Endothelial cell of umbilical vein (primary cell): ENCODE measurements around the gene PLK5. TPM values are rescaled to one million over a fixed set of nuclear protein-coding genes. Genes with fewer than 3 reads are reported as not detected.

ENCODE experiments used
- BruUV-seq: library from RNA; stranded (reverse); fragments of 400-500 nt; replicated peaks from 2 replicates; lab custom pipeline; 2021; lab: Mats Ljungman, UMichigan
- CTCF ChIA-PET: fragments of 300-600, 350-600 bp; sonication (Branson Sonifier 250); formaldehyde crosslinking; loops from one replicate; lab custom pipeline; 2021; ENCODE audit warnings: antibody characterized with exemption, inconsistent platforms; lab: Charles Lee
- POLR2A ChIA-PET: fragments of 300-600, 350-600 bp; sonication (Branson Sonifier 250); formaldehyde crosslinking; loops from one replicate; lab custom pipeline; 2021; ENCODE audit warnings: antibody characterized with exemption, inconsistent platforms; lab: Charles Lee
- DNase-seq: peaks from one replicate; pipeline ENCODE4 v3.0.0-alpha.2; 2011; ENCODE audit warnings: low read depth, low spot score
- FAIRE-seq: peaks from 2 replicates; lab custom pipeline; 2011; peaks lifted over from hg19 to GRCh38; lab: Jason Lieb, UNC
- H2AFZ ChIP-seq: 2 replicates; pipeline ENCODE4 v1.6.0; 2012; ENCODE audit warnings: low read depth, low read length, control low read depth, inconsistent platforms
- H3K27ac ChIP-seq: 2 replicates; pipeline ENCODE4 v1.5.1; 2011; ENCODE audit warnings: low read depth, mild to moderate bottlenecking, control low read depth, low read length, moderate library complexity; ENCODE audit not compliant: insufficient read depth
- H3K27me3 ChIP-seq, 2 experiments: 2 replicates each; pipeline versions ENCODE4 v1.6.0 to v1.6.1; 2011; ENCODE audit warnings: low read length in 2 of 2, mixed read lengths in 1 of 2; ENCODE audit not compliant: control insufficient read depth in 2 of 2, insufficient read depth in 2 of 2
- H3K36me3 ChIP-seq, 2 experiments: 2 replicates in 1 of 2; 3 replicates in 1 of 2; pipeline ENCODE4 v1.5.1; 2011; ENCODE audit warnings: low read length in 2 of 2, mild to moderate bottlenecking in 1 of 2, moderate library complexity in 1 of 2; ENCODE audit not compliant: control insufficient read depth in 2 of 2, insufficient read depth in 2 of 2; ENCODE audit errors: extremely low read depth in 1 of 2
- H3K4me1 ChIP-seq: 3 replicates; pipeline ENCODE4 v1.5.1; 2011; ENCODE audit warnings: mild to moderate bottlenecking, low read length; ENCODE audit not compliant: control insufficient read depth, insufficient read depth; ENCODE audit errors: extremely low read depth
- H3K4me2 ChIP-seq: 2 replicates; pipeline ENCODE4 v1.6.1; 2011; ENCODE audit warnings: low read length, control low read depth, mixed read lengths; ENCODE audit not compliant: insufficient read depth
- H3K4me3 ChIP-seq, 3 experiments: fragments of 200-600 bp in 1 of 3; sonication (generic), shearing (Covaris generic) in 1 of 3; replicated peaks in 1 of 3; 2 replicates each; pipeline ENCODE4 v1.5.1; 2011 to 2016; ENCODE audit warnings: control low read depth in 3 of 3, low read length in 3 of 3, mild to moderate bottlenecking in 2 of 3, inconsistent platforms in 1 of 3, low read depth in 1 of 3, moderate library complexity in 1 of 3; ENCODE audit not compliant: insufficient read depth in 1 of 3
- H3K79me2 ChIP-seq: 2 replicates; pipeline ENCODE4 v1.6.0; 2012; ENCODE audit warnings: low read length, inconsistent platforms; ENCODE audit not compliant: control insufficient read depth, insufficient read depth
- H3K9ac ChIP-seq: replicated peaks from 2 replicates; pipeline ENCODE3; 2011; ENCODE audit warnings: low read length, control low read depth; ENCODE audit not compliant: insufficient read depth; ENCODE audit errors: extremely low read depth
- H3K9me1 ChIP-seq: replicated peaks from 3 replicates; pipeline ENCODE4 v1.6.0; 2011; ENCODE audit warnings: mild to moderate bottlenecking, low read length; ENCODE audit not compliant: control insufficient read depth, insufficient read depth; ENCODE audit errors: extremely low read depth
- H3K9me3 ChIP-seq: replicated peaks from 2 replicates; pipeline ENCODE4 v1.5.1; 2012; ENCODE audit warnings: low read length, inconsistent platforms; ENCODE audit not compliant: control insufficient read depth, insufficient read depth
- H4K20me1 ChIP-seq: replicated peaks from 2 replicates; pipeline ENCODE3; 2011; ENCODE audit warnings: mild to moderate bottlenecking, low read length; ENCODE audit not compliant: control insufficient read depth, insufficient read depth; ENCODE audit errors: extremely low read depth
- EZH2 ChIP-seq: IDR thresholded peaks from 2 replicates; pipeline ENCODE4 v1.6.1; 2012; ENCODE audit warnings: borderline replicate concordance, low read depth, mild to moderate bottlenecking, moderate library complexity, low read length, inconsistent platforms; ENCODE audit not compliant: severe bottlenecking
- FOS ChIP-seq: IDR thresholded peaks from 2 replicates; pipeline ENCODE4 v1.6.1; 2011; ENCODE audit warnings: mild to moderate bottlenecking, low read length, moderate library complexity, borderline replicate concordance; ENCODE audit not compliant: insufficient read depth
- GATA2 ChIP-seq: IDR thresholded peaks from 2 replicates; pipeline ENCODE4 v1.7.0; 2011; ENCODE audit warnings: low read depth, mild to moderate bottlenecking, moderate library complexity, mixed read lengths, low read length; ENCODE audit not compliant: insufficient read length, insufficient read depth
- JUN ChIP-seq: IDR thresholded peaks from 2 replicates; pipeline ENCODE4 v1.6.1; 2011; ENCODE audit warnings: borderline replicate concordance, low read depth; ENCODE audit not compliant: insufficient read length, insufficient read depth
- POLR2A ChIP-seq: IDR thresholded peaks from 2 replicates; pipeline ENCODE4 v1.6.1; 2012; ENCODE audit warnings: low read depth, mild to moderate bottlenecking, control low read depth, low read length
- POLR2AphosphoS5 ChIP-seq: IDR thresholded peaks from 2 replicates; pipeline ENCODE4 v1.6.1; 2012; ENCODE audit warnings: low read depth, mild to moderate bottlenecking, control low read depth, low read length, moderate library complexity; ENCODE audit not compliant: insufficient read depth
- dilution Hi-C: fragments of 300-500 bp; cut with MboI; formaldehyde crosslinking; loops from one replicate; pipeline ENCODE4 v1.15.0; 2019; ENCODE audit warnings: low sequenced_read_pairs; ENCODE audit not compliant: extremely low pct_ligation_motif_present
- intact Hi-C: fragments of 100-400 bp; cut with micrococcal nuclease; formaldehyde crosslinking; loops from one replicate; pipeline ENCODE4 v1.10.0; 2022
- polyA plus RNA-seq, 4 experiments: library from polyadenylated mRNA; depleted of rRNA in 3 of 4; stranded (reverse) in 3 of 4; unstranded in 1 of 4; fragments of >200 nt; gene quantifications; 2 replicates each; pipeline versions ENCODE4 v1.2.1 to v1.2.3, GENCODE V29; 2011 to 2012; ENCODE audit warnings: missing spikeins in 1 of 4
- total RNA-seq: library from RNA; stranded (reverse); gene quantifications from 2 replicates; pipeline ENCODE4 v1.2.3, GENCODE V29; 2021
- TF ChIP-seq, protein P1 (sequence below): IDR thresholded peaks from 2 replicates; pipeline ENCODE4 v1.6.1; 2011; ENCODE audit not compliant: insufficient read depth, insufficient read length
- TF ChIP-seq, protein P2 (sequence below), 2 donors: IDR thresholded peaks; 1 replicate in 1 of 2; 2 replicates in 1 of 2; pipeline ENCODE4 v1.5.1; 2011; ENCODE audit warnings: low read length in 2 of 2, mild to moderate bottlenecking in 2 of 2, moderate library complexity in 2 of 2, control low read depth in 1 of 2, inconsistent platforms in 1 of 2, low read depth in 1 of 2; ENCODE audit not compliant: insufficient read depth in 1 of 2; ENCODE audit errors: extremely low read depth in 1 of 2

Gene PLK5
- total and polyA plus RNA-seq, 2 donors (not counting 3 experiments of a cell fraction or from before 2014, with no cell fraction given), result not detected

DNA sequence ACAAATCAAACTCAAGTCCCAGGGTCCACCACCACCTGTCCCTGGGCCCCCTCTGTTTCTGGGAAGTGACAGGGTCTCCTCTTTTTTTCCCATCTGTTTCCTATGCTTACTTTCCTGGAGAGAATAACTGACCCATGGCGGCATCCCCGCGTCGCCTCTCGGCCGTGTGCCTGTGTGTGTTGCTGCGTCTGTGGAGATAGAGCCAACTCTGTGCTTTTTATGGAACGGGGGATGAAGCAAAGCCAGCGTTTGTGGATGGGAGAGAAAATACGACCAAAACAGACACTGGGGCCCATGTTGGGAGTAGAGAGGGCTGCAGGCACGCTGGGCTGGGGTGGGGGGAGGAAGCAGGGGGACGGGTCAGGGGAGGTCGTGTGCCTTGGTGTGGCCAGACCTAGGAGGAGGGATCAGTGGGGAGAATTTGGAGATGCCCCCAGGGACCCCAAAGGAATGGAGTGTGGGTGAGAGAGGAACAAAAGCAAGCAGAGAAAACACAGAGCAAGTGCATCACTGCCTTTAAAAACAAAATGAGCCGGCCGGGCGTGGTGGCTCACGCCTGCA is 16.6 kb downstream of the PLK5 start:
- Histone ChIP-seq H3K9me3 (no peaks in the 10 kb centered on the region), H3K9me1 (no peaks in the 10 kb centered on the region), H2AFZ (no peak overlapping the region), H3K9ac (no peak overlapping the region), H4K20me1 (no peaks in the 10 kb centered on the region), H3K27me3 (no peaks in the 10 kb centered on the region), H3K4me1 (no peaks in the 10 kb centered on the region), H3K4me3 (no peak overlapping the region), H3K36me3 (no peaks in the 10 kb centered on the region), H3K79me2 (no peaks in the 10 kb centered on the region), H3K27ac (no peak overlapping the region), H3K4me2 (no peak overlapping the region)
- BruUV-seq, result no TSS peak
- TF ChIP-seq GATA2, result no peak
- no peak for TF ChIP-seq EZH2
- TF ChIP-seq, protein P1, sequence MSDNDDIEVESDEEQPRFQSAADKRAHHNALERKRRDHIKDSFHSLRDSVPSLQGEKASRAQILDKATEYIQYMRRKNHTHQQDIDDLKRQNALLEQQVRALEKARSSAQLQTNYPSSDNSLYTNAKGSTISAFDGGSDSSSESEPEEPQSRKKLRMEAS, result no peak
- no peak for TF ChIP-seq POLR2AphosphoS5
- TF ChIP-seq, protein P2, sequence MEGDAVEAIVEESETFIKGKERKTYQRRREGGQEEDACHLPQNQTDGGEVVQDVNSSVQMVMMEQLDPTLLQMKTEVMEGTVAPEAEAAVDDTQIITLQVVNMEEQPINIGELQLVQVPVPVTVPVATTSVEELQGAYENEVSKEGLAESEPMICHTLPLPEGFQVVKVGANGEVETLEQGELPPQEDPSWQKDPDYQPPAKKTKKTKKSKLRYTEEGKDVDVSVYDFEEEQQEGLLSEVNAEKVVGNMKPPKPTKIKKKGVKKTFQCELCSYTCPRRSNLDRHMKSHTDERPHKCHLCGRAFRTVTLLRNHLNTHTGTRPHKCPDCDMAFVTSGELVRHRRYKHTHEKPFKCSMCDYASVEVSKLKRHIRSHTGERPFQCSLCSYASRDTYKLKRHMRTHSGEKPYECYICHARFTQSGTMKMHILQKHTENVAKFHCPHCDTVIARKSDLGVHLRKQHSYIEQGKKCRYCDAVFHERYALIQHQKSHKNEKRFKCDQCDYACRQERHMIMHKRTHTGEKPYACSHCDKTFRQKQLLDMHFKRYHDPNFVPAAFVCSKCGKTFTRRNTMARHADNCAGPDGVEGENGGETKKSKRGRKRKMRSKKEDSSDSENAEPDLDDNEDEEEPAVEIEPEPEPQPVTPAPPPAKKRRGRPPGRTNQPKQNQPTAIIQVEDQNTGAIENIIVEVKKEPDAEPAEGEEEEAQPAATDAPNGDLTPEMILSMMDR (IDR thresholded peaks at IDR 0.05; ENCODE audit: extremely low read depth in 1 of 2, insufficient read depth in 1 of 2, low read depth in 1 of 2, low read length in 2 of 2), result no peak
- TF ChIP-seq JUN, result no peak
- TF ChIP-seq POLR2A, result no peak
- TF ChIP-seq FOS, result no peak
- CTCF ChIA-PET, result no interaction called here
- intact Hi-C loops, result no loop called here
- FAIRE-seq, result no peak
- no peak for DNase-seq
- POLR2A ChIA-PET, result no interaction called here
- dilution Hi-C loops, result no loop called here
